OCI-LY3 (cell line): ENCODE measurements around the gene SCN9A.

Source experiments
- H2AFZ ChIP-seq: fragments of 200-600, 300-600 bp; shearing (Covaris generic); 2 replicates; pipeline ENCODE4 v1.6.0; 2014; ENCODE audit warnings: antibody characterized with exemption, low read depth, low read length
- H3K27ac ChIP-seq: fragments of 200-600, 300-600 bp; sonication (generic); 2 replicates; pipeline ENCODE4 v1.5.1; 2014; ENCODE audit warnings: mild to moderate bottlenecking, low read length, moderate library complexity, mixed read lengths
- H3K27me3 ChIP-seq: fragments of 200-600, 300-600 bp; sonication (generic); 2 replicates; pipeline ENCODE4 v1.6.1; 2014; ENCODE audit warnings: low read depth, low read length, mixed read lengths
- H3K36me3 ChIP-seq: fragments of 200-600, 300-600 bp; sonication (generic); replicated peaks from 2 replicates; pipeline ENCODE3; 2014; ENCODE audit warnings: low read depth, low read length, mixed read lengths
- H3K4me1 ChIP-seq: fragments of 300-600, 200-600 bp; sonication (generic); 2 replicates; pipeline ENCODE4 v1.6.1; 2014; ENCODE audit warnings: low read length, mixed read lengths
- H3K4me2 ChIP-seq: fragments of 200-600, 300-600 bp; sonication (generic); 2 replicates; pipeline ENCODE4 v1.6.1; 2014; ENCODE audit warnings: low read length, mixed read lengths
- H3K4me3 ChIP-seq: fragments of 300-600, 200-600 bp; sonication (generic); 2 replicates; pipeline ENCODE4 v1.5.1; 2014; ENCODE audit warnings: antibody characterized with exemption, mild to moderate bottlenecking, low read length, moderate library complexity
- H3K79me2 ChIP-seq: fragments of 300-600, 200-600 bp; shearing (Covaris generic); 2 replicates; pipeline ENCODE4 v1.6.1; 2014; ENCODE audit warnings: mild to moderate bottlenecking, low read length, mixed read lengths
- H3K9ac ChIP-seq: fragments of 300-600, 200-600 bp; shearing (Covaris generic); 2 replicates; pipeline ENCODE4 v1.6.0; 2014; ENCODE audit warnings: mild to moderate bottlenecking, low read length, moderate library complexity
- H3K9me3 ChIP-seq: fragments of 200-600, 300-600 bp; shearing (Covaris generic); 2 replicates; pipeline ENCODE4 v1.6.1; 2014; ENCODE audit warnings: low read length, mixed read lengths; ENCODE audit not compliant: insufficient read depth
- H4K20me1 ChIP-seq: fragments of 200-600, 300-600 bp; sonication (generic); 2 replicates; pipeline ENCODE4 v1.6.1; 2016; ENCODE audit warnings: low read length, mixed read lengths; ENCODE audit not compliant: insufficient read depth
- EZH2phosphoT487 ChIP-seq: fragments of 200-600 bp; shearing (Covaris generic); IDR thresholded peaks from 2 replicates; pipeline ENCODE4 v1.6.1; 2018; ENCODE audit warnings: antibody characterized with exemption, mixed run types, low read depth
- TF ChIP-seq, protein P1 (sequence below): fragments of 200-600, 300-600 bp; sonication (generic); IDR thresholded peaks from 2 replicates; pipeline ENCODE4 v1.5.1; 2014; ENCODE audit warnings: antibody characterized with exemption, low read length, low read depth

SCN9A gene

DNA sequence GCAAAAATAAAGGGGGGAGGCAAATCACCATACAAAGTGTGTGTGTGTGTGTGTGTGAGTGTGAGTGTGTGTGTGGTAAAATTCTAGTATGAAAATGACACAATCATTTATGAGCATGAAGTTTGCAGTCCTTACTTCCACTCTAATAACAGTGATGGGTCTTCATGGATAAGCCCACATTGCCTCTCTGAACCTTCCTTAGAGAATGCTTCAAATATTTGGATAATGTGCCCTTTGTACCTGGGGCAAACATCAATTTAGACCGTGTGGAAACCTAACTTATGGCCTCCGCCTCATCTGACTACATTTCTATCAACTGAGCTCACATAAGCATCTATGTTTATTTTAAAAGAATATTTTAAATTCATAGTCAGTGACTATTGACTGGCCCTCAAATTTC lies 3.7 kb downstream of the SCN9A start:
- Histone ChIP-seq H3K79me2 (no peaks in the 10 kb centered on the region), H3K9me3 (no peaks in the 10 kb centered on the region), H3K27me3 (no peaks in the 10 kb centered on the region), H3K9ac (no peak overlapping the region), H3K4me3 (no peak overlapping the region), H3K4me2 (no peak overlapping the region), H2AFZ (no peak overlapping the region), H4K20me1 (no peaks in the 10 kb centered on the region), H3K36me3 (no peaks in the 10 kb centered on the region), H3K4me1 (no peaks in the 10 kb centered on the region), H3K27ac (no peak overlapping the region)
- TF ChIP-seq EZH2phosphoT487: no peak
- TF ChIP-seq, protein P1, sequence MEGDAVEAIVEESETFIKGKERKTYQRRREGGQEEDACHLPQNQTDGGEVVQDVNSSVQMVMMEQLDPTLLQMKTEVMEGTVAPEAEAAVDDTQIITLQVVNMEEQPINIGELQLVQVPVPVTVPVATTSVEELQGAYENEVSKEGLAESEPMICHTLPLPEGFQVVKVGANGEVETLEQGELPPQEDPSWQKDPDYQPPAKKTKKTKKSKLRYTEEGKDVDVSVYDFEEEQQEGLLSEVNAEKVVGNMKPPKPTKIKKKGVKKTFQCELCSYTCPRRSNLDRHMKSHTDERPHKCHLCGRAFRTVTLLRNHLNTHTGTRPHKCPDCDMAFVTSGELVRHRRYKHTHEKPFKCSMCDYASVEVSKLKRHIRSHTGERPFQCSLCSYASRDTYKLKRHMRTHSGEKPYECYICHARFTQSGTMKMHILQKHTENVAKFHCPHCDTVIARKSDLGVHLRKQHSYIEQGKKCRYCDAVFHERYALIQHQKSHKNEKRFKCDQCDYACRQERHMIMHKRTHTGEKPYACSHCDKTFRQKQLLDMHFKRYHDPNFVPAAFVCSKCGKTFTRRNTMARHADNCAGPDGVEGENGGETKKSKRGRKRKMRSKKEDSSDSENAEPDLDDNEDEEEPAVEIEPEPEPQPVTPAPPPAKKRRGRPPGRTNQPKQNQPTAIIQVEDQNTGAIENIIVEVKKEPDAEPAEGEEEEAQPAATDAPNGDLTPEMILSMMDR: no peak

DNA sequence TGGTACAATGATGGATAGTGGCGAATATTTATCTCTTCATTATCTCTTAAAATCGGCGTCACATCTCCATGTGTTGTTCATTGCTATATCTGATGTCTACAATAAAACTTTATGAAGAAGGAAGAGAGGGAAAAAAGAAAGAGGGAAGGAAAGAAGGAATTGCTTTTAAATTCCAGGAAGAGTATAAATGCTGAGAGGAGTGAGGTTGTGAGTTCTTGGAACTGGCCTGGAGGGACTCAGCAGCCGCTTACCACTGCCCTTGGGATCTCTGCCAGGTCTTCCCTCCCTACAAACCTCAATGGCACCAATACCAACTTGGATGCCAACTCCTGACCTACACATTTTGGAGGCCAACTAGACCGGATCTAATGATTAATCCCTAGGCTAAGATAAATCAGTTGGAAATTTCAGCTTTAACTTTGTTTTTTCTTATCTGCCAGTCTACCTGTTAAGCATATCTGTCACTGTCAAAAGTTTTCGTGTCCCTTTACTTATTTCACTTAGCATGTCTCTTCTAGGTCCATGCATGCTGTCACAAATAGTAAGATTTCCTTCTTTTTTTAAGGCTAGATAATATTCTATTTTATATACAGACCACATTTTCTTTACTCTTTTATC lies 9.8 kb downstream of the SCN9A start:
- H2AFZ ChIP-seq: no peak overlapping the region

DNA sequence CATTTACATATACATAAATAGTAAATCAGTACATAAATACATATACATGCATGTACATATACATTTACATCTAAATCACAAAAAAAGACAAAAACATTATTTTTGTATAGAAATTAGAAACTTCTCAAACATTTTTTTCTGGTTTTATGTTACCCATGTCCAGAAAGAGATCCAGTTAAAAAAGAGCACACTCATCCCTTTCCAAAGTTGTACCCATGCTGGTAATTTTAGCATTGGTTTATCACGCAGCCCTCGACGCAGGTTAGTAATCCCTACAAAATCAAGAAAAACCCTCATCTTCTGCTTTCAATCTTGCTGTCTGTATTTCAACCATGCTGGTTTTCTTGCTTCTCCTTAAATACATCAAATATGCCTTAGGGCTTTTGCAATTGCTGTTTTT lies 10.5 kb downstream of the SCN9A start:
- Histone ChIP-seq H3K9me3 (no peaks in the 10 kb centered on the region), H3K4me2 (no peak overlapping the region)
- TF ChIP-seq, protein P1: no peak
- no peak for TF ChIP-seq EZH2phosphoT487

More for the DNA sequence above, 9.8 kb downstream of the SCN9A start:
- no peak for TF ChIP-seq EZH2phosphoT487
- TF ChIP-seq, protein P1: no peak
- Histone ChIP-seq H3K27ac (no peak overlapping the region), H4K20me1 (no peaks in the 10 kb centered on the region), H3K4me2 (no peak overlapping the region), H3K36me3 (no peaks in the 10 kb centered on the region), H3K4me1 (no peaks in the 10 kb centered on the region), H3K79me2 (no peaks in the 10 kb centered on the region), H3K27me3 (no peaks in the 10 kb centered on the region), H3K9me3 (no peaks in the 10 kb centered on the region), H3K9ac (no peak overlapping the region), H3K4me3 (no peak overlapping the region)

DNA sequence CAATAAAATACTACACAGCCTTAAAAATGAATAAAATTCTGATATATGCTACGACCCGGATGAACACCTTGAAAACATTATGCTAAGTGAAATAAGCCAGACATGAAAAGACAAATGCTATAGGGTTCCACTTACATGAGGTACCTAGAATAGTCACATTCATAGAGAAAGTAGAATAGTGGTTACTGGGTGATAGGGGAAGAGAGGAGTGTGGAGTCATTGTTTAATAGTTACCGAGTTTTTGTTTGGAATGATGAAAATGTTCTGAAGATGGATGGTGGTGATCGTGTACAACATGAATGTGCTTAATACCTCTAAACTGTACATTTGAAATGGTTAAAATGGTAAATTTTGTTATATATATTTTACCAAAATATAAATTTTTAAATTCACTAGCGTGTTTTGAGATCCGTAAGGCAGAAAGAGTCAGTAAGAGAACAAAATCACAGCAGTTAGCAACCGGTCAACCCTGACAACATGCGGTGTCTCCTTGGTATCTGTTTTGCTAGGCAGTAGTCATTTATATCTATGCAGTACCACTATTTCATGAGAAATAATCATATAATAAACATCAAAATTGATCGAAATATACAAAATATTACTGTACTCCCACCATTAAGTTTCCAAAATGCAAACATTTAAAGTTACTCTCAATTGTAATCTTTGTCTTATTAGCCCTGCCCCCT lies 11.1 kb downstream of the SCN9A start:
- Histone ChIP-seq H3K9ac (no peak overlapping the region), H2AFZ (no peak overlapping the region), H3K36me3 (no peaks in the 10 kb centered on the region), H3K4me1 (no peaks in the 10 kb centered on the region), H3K27me3 (no peaks in the 10 kb centered on the region), H3K4me2 (no peak overlapping the region), H3K4me3 (no peak overlapping the region), H4K20me1 (no peaks in the 10 kb centered on the region), H3K9me3 (no peaks in the 10 kb centered on the region), H3K79me2 (no peaks in the 10 kb centered on the region), H3K27ac (no peak overlapping the region)
- no peak for TF ChIP-seq EZH2phosphoT487
- TF ChIP-seq, protein P1: no peak

More for the DNA sequence above, 10.5 kb downstream of the SCN9A start:
- H3K4me3 ChIP-seq: no peak overlapping the region
- no peaks in the 10 kb centered on the region for H3K36me3 ChIP-seq
- H2AFZ ChIP-seq: no peak overlapping the region
- no peak overlapping the region for H3K9ac ChIP-seq
- H3K4me1 ChIP-seq: no peaks in the 10 kb centered on the region
- no peaks in the 10 kb centered on the region for H3K79me2 ChIP-seq
- H3K27me3 ChIP-seq: no peaks in the 10 kb centered on the region
- no peaks in the 10 kb centered on the region for H4K20me1 ChIP-seq
- H3K27ac ChIP-seq: no peak overlapping the region
